ENCODE measurements around the gene PASK.

DNA sequence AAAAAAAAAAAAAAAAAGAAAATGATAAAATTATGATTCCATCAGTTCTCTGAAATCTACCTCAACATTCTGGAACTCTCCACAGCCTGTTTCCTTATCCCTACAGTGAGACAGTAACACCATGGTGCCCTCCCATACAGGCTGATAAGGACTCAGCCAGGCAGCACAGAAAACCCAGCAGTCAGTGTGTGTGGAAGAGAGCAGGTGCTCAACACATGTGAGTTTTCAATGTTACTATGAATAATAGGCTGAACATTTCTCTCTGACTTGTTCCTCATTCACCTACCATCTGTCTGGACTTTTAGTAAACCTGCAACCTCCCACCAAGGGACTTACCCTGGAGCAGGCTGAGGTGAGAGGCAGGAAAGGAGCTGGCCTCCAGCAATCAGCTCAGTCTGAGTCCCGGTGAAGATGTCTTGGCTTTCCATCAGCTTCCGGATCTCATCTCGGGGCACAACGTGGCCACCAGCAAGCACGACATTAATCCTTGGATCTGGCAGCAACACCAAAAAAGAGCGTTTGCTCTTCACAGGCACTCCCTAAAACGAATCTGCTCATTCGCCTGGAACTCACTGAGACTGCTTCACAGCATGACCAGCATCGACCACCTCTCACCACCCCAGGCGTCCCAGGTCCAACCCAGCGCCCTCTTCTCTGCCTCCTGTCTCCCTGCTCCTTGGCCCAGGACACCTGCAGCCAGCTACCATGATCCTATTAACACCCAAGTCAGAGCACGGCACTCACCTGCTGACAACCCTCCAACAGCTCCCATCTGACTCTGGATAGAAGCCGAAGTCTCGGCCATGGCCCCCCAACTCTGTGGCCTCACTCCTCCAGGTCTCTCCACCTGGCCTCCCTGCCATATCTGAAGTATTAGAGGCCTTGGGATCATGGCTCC lies 16.5 kb downstream of the PASK start:
- TF ChIP-seq FOXM1 (IDR thresholded peaks at IDR 0.05; ENCODE audit: borderline replicate concordance, low read depth) = no peak
- TF ChIP-seq TEAD4 (IDR thresholded peaks at IDR 0.05) = no peak
- no peak for TF ChIP-seq YY1 (IDR thresholded peaks at IDR 0.05; ENCODE audit: low read depth)
- TF ChIP-seq, protein P1, sequence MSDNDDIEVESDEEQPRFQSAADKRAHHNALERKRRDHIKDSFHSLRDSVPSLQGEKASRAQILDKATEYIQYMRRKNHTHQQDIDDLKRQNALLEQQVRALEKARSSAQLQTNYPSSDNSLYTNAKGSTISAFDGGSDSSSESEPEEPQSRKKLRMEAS (IDR thresholded peaks at IDR 0.05) = no peak
- no peak for TF ChIP-seq TAF1 (IDR thresholded peaks at IDR 0.05; ENCODE audit: low read depth)
- no peak for TF ChIP-seq NFIC (IDR thresholded peaks at IDR 0.05)
